ENCODE data around the gene KLHL11.

Gene KLHL11

GRCh38 chr17:41811549-41812380, 53.5 kb downstream of the KLHL11 start, which contains the start of gene P3H4:
Gene P3H4, minus strand, starts transcription at chr17:41811949. Its CDS starts 34 bp downstream, at chr17:41811915.
- in situ Hi-C loops (cut with HindIII; ENCODE audit: low sequenced_read_pairs): no loop called here

DNA sequence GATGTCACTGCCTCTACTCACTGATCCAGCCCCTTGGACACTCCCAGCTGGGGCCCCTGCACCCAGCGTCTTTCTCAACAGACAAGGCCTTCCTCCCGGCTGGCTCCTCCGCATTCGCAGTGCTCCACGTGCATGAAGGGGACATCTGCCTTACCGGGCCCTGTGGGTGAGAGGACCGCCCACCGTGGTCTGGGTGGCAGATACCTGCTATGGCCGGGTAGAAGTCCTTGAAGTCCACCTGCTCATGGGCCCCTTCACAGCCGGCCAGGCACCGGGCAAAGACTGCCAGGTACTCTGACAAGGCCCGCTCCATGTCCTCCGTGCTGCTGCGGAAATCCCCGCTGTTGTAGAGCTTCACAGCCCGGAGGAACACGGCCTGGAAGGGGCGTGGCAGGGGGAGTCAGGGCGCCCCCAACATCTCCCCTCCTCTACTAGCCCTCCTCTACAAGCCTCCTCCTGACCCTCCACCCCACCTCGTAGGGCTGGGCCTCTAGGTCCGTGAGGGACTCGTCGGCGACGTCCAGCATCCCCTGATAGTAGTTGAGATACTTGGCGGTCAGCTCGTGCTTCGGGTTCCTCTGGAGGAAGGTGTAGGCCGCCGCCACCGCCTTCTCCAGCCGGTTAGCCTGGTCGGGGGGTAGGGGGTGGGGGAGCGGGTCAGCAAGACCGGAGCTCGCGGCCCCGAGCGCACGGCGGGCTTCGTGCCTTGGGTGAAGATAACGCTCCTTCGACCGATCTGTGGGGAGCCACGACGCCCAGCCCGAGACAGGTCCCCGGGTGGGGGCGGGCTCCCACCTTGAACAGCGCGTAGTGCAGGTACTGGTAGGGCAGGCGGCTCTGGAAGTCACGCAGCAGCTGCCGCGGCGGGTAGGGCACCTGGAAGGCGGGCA, 54.3 kb downstream of the KLHL11 start:
- in situ Hi-C loops (cut with HindIII; ENCODE audit: low sequenced_read_pairs): no loop called here

GRCh38 chr17:41806685-41807445, 58.4 kb downstream of the KLHL11 start:
- in situ Hi-C loops (cut with HindIII; ENCODE audit: low sequenced_read_pairs): loop anchor here (10.0 kb wide), 1 partner anchor 82 kb away; no protein-coding TSS in a partner anchor

Measured in DLD1 (cell line).